Measurements from ENCODE around the gene BRD3.

DNA sequence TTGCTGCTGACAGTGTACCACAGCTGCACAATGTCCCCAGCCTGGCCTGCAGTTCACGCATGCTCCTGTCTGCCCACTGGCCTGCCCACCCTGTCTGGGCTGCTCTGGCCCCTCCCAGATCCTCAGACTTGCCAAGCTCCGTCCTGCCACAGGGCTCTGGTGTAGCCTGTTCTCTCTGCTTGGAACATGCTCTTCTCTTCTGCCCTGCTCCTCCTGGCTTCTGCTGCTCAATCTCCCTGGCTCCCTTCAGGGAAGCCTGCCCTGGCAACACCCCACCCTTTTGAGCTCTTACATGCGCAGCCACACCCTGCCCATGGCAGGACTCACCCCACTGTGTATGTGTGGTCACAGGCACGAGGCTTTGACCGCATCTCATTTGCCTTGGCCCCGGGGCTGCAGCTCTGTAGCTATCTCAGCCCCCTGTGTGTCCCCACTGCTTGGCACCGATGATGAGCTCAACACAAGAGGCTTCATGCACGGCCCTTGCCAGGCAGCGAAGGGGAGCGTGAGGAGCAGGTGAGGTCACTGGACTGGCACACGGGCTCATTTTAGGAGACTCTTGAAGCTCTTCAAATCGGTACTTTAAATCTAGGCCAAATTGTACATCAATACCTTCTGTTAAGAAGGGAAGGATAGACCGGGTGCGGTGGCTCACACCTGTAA lies 20.4 kb upstream of the BRD3 start:
- TF ChIP-seq SIN3A (conservative IDR thresholded peaks at IDR 0.05 in 1 of 2, IDR thresholded peaks at IDR 0.05 in 1 of 2; ENCODE audit: low read depth in 1 of 2, low read length in 2 of 2) (no peak), RFX5 (IDR thresholded peaks at IDR 0.05; ENCODE audit: borderline replicate concordance, low read depth, low read length) (no peak), HDAC6 (IDR thresholded peaks at IDR 0.05; ENCODE audit: low read depth, low read length) (no peak), YY1 (IDR thresholded peaks at IDR 0.05; ENCODE audit: low read depth, low read length) (no peak), TAF1 (IDR thresholded peaks at IDR 0.05; ENCODE audit: low read depth, low read length) (no peak), POLR2A (IDR thresholded peaks at IDR 0.05; ENCODE audit: control extremely low read depth in 1 of 2, low read depth in 2 of 2, low read length in 2 of 2) (no peak), TEAD4 (IDR thresholded peaks at IDR 0.05; ENCODE audit: low read depth, low read length) (no peak)
- TF ChIP-seq, protein P1, sequence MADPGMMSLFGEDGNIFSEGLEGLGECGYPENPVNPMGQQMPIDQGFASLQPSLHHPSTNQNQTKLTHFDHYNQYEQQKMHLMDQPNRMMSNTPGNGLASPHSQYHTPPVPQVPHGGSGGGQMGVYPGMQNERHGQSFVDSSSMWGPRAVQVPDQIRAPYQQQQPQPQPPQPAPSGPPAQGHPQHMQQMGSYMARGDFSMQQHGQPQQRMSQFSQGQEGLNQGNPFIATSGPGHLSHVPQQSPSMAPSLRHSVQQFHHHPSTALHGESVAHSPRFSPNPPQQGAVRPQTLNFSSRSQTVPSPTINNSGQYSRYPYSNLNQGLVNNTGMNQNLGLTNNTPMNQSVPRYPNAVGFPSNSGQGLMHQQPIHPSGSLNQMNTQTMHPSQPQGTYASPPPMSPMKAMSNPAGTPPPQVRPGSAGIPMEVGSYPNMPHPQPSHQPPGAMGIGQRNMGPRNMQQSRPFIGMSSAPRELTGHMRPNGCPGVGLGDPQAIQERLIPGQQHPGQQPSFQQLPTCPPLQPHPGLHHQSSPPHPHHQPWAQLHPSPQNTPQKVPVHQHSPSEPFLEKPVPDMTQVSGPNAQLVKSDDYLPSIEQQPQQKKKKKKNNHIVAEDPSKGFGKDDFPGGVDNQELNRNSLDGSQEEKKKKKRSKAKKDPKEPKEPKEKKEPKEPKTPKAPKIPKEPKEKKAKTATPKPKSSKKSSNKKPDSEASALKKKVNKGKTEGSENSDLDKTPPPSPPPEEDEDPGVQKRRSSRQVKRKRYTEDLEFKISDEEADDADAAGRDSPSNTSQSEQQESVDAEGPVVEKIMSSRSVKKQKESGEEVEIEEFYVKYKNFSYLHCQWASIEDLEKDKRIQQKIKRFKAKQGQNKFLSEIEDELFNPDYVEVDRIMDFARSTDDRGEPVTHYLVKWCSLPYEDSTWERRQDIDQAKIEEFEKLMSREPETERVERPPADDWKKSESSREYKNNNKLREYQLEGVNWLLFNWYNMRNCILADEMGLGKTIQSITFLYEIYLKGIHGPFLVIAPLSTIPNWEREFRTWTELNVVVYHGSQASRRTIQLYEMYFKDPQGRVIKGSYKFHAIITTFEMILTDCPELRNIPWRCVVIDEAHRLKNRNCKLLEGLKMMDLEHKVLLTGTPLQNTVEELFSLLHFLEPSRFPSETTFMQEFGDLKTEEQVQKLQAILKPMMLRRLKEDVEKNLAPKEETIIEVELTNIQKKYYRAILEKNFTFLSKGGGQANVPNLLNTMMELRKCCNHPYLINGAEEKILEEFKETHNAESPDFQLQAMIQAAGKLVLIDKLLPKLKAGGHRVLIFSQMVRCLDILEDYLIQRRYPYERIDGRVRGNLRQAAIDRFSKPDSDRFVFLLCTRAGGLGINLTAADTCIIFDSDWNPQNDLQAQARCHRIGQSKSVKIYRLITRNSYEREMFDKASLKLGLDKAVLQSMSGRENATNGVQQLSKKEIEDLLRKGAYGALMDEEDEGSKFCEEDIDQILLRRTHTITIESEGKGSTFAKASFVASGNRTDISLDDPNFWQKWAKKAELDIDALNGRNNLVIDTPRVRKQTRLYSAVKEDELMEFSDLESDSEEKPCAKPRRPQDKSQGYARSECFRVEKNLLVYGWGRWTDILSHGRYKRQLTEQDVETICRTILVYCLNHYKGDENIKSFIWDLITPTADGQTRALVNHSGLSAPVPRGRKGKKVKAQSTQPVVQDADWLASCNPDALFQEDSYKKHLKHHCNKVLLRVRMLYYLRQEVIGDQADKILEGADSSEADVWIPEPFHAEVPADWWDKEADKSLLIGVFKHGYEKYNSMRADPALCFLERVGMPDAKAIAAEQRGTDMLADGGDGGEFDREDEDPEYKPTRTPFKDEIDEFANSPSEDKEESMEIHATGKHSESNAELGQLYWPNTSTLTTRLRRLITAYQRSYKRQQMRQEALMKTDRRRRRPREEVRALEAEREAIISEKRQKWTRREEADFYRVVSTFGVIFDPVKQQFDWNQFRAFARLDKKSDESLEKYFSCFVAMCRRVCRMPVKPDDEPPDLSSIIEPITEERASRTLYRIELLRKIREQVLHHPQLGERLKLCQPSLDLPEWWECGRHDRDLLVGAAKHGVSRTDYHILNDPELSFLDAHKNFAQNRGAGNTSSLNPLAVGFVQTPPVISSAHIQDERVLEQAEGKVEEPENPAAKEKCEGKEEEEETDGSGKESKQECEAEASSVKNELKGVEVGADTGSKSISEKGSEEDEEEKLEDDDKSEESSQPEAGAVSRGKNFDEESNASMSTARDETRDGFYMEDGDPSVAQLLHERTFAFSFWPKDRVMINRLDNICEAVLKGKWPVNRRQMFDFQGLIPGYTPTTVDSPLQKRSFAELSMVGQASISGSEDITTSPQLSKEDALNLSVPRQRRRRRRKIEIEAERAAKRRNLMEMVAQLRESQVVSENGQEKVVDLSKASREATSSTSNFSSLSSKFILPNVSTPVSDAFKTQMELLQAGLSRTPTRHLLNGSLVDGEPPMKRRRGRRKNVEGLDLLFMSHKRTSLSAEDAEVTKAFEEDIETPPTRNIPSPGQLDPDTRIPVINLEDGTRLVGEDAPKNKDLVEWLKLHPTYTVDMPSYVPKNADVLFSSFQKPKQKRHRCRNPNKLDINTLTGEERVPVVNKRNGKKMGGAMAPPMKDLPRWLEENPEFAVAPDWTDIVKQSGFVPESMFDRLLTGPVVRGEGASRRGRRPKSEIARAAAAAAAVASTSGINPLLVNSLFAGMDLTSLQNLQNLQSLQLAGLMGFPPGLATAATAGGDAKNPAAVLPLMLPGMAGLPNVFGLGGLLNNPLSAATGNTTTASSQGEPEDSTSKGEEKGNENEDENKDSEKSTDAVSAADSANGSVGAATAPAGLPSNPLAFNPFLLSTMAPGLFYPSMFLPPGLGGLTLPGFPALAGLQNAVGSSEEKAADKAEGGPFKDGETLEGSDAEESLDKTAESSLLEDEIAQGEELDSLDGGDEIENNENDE (IDR thresholded peaks at IDR 0.05; ENCODE audit: insufficient replicate concordance, low read length) = no peak
- TF ChIP-seq, protein P2, sequence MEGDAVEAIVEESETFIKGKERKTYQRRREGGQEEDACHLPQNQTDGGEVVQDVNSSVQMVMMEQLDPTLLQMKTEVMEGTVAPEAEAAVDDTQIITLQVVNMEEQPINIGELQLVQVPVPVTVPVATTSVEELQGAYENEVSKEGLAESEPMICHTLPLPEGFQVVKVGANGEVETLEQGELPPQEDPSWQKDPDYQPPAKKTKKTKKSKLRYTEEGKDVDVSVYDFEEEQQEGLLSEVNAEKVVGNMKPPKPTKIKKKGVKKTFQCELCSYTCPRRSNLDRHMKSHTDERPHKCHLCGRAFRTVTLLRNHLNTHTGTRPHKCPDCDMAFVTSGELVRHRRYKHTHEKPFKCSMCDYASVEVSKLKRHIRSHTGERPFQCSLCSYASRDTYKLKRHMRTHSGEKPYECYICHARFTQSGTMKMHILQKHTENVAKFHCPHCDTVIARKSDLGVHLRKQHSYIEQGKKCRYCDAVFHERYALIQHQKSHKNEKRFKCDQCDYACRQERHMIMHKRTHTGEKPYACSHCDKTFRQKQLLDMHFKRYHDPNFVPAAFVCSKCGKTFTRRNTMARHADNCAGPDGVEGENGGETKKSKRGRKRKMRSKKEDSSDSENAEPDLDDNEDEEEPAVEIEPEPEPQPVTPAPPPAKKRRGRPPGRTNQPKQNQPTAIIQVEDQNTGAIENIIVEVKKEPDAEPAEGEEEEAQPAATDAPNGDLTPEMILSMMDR (IDR thresholded peaks at IDR 0.05; ENCODE audit: control extremely low read depth in 1 of 3, insufficient read depth in 1 of 3, low read depth in 1 of 3, low read length in 3 of 3) = no peak
- TF ChIP-seq, protein P3, sequence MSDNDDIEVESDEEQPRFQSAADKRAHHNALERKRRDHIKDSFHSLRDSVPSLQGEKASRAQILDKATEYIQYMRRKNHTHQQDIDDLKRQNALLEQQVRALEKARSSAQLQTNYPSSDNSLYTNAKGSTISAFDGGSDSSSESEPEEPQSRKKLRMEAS (IDR thresholded peaks at IDR 0.05) = no peak
